ENCODE measurements around the gene SLC22A4. TPM values are rescaled to one million over a fixed set of nuclear protein-coding genes. Genes with fewer than 3 reads are reported as not detected.

The SLC22A4 gene
- total and polyA plus RNA-seq, 9 donors = 0.72 to 7.7 (median 2.3) TPM

- no peak overlapping the region for H3K27ac ChIP-seq
- DNase-seq = no peak
- H3K36me3 ChIP-seq = no peaks in the 10 kb centered on the region
- H3K4me3 ChIP-seq = no peak overlapping the region
- TF ChIP-seq CTCF (IDR thresholded peaks at IDR 0.05) = no peak
- no peak for TF ChIP-seq EP300 (IDR thresholded peaks at IDR 0.05)
- no peak for TF ChIP-seq POLR2A (IDR thresholded peaks at IDR 0.05)
- intact Hi-C loops (cut with DNase I) = no loop called here
- 90 to 97% (median 95%) methylated on average over 3 of the region's 3 CpGs for WGBS, 3 donors
- H3K9me3 ChIP-seq = no peaks in the 10 kb centered on the region
- no peaks in the 10 kb centered on the region for H3K4me1 ChIP-seq (ENCODE audit: insufficient read depth)
- H3K27me3 ChIP-seq = no peaks in the 10 kb centered on the region
These were observed 40.6 kb downstream of the SLC22A4 start for GRCh38 chr5:132334812-132335211.

DNA sequence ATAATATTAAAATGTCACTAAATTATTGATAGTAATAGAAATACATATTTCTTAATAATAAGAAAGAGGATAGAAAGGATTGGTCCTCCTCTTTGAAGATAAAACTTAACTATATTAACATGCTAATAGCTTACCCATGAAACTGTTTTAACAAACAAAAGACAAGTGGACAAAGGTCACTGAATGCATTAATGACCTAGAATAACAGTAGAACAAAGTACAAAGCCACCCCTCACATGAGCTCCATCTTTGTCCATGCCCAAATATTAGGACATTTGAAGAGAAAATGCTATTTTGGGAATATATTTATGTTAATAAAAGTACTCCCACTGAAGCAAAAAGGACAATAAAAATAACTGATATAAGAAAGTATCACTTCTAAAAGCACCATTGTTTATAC is 41.2 kb downstream of the SLC22A4 start:
- Histone ChIP-seq H3K4me1 (ENCODE audit: insufficient read depth) (no peaks in the 10 kb centered on the region), H3K27me3 (no peaks in the 10 kb centered on the region), H3K27ac (no peak overlapping the region), H3K36me3 (no peaks in the 10 kb centered on the region), H3K9me3 (no peaks in the 10 kb centered on the region), H3K4me3 (no peak overlapping the region)
- TF ChIP-seq CTCF (IDR thresholded peaks at IDR 0.05) (no peak), POLR2A (IDR thresholded peaks at IDR 0.05) (no peak), EP300 (IDR thresholded peaks at IDR 0.05) (no peak)
- DNase-seq = no peak
- intact Hi-C loops (cut with DNase I) = no loop called here

- intact Hi-C loops (cut with DNase I) = no loop called here
- H3K36me3 ChIP-seq = no peaks in the 10 kb centered on the region
- no peaks in the 10 kb centered on the region for H3K27me3 ChIP-seq
- DNase-seq = no peak
- H3K4me3 ChIP-seq = no peak overlapping the region
- no peaks in the 10 kb centered on the region for H3K9me3 ChIP-seq
- no peak for TF ChIP-seq CTCF (IDR thresholded peaks at IDR 0.05)
- TF ChIP-seq POLR2A (IDR thresholded peaks at IDR 0.05) = no peak
- no peak for TF ChIP-seq EP300 (IDR thresholded peaks at IDR 0.05)
- H3K27ac ChIP-seq = no peak overlapping the region
- no peaks in the 10 kb centered on the region for H3K4me1 ChIP-seq (ENCODE audit: insufficient read depth)
These were observed 45.3 kb downstream of the SLC22A4 start for GRCh38 chr5:132339502-132339901.

GRCh38 chr5:132342291-132343180 is 48.3 kb downstream of the SLC22A4 start:
- no peak overlapping the region for H3K4me3 ChIP-seq
- 70 to 82% (median 72%) methylated on average over 5 of the region's 5 CpGs for WGBS, 3 donors
- no peaks in the 10 kb centered on the region for H3K27me3 ChIP-seq

More at GRCh38 chr5:132342291-132343180, 48.3 kb downstream of the SLC22A4 start:
- DNase-seq = no peak
- H3K27ac ChIP-seq = no peak overlapping the region
- no peaks in the 10 kb centered on the region for H3K4me1 ChIP-seq (ENCODE audit: insufficient read depth)
- no peaks in the 10 kb centered on the region for H3K36me3 ChIP-seq
- H3K9me3 ChIP-seq = no peaks in the 10 kb centered on the region
- intact Hi-C loops (cut with DNase I) = no loop called here
- TF ChIP-seq EP300 (IDR thresholded peaks at IDR 0.05) (no peak), POLR2A (IDR thresholded peaks at IDR 0.05) (no peak), CTCF (IDR thresholded peaks at IDR 0.05) (no peak)

All from ovary (tissue), 9 donors.